GM21717 (cell line): ENCODE data around the gene SPON1.
"Not testable (repeated sequence)": the region's sequence is repeated elsewhere in the genome, so short reads cannot be mapped to it uniquely, and the experiment has no call there.

Experiments used
- ATAC-seq: cut with Tn5 transposase; IDR thresholded peaks from one replicate; pipeline ENCODE4 v1.9.1; 2021; ENCODE audit warnings: mild to moderate bottlenecking, moderate library complexity; ENCODE audit not compliant: unreplicated experiment

Gene SPON1

DNA sequence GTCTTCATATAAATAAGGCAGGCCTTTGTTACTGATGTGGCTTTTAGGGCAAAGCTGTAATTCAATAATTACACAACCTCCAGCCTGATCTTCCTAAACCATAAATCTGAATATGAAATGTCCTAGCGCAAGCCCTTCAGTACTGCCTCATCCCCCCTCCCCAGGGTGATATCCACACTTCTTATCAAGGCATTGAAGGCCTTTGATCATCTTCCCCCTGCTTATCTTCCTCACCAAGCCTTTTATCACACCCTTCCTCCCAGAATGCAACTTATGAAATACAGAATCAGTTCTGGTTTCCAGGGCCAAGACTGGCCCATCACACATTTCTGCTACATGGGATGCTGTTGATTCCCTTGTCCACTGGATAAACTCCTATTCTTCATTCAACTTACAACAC, 12.1 kb downstream of the SPON1 start:
- ATAC-seq, result no peak

- no peak for ATAC-seq
These were observed 20.7 kb downstream of the SPON1 start for GRCh38 chr11:13983081-13983751.

GRCh38 chr11:13984616-13985450, 22.3 kb downstream of the SPON1 start:
- no peak for ATAC-seq

- not testable (repeated sequence) for ATAC-seq
These were observed 24.2 kb downstream of the SPON1 start for GRCh38 chr11:13986695-13987094.

DNA sequence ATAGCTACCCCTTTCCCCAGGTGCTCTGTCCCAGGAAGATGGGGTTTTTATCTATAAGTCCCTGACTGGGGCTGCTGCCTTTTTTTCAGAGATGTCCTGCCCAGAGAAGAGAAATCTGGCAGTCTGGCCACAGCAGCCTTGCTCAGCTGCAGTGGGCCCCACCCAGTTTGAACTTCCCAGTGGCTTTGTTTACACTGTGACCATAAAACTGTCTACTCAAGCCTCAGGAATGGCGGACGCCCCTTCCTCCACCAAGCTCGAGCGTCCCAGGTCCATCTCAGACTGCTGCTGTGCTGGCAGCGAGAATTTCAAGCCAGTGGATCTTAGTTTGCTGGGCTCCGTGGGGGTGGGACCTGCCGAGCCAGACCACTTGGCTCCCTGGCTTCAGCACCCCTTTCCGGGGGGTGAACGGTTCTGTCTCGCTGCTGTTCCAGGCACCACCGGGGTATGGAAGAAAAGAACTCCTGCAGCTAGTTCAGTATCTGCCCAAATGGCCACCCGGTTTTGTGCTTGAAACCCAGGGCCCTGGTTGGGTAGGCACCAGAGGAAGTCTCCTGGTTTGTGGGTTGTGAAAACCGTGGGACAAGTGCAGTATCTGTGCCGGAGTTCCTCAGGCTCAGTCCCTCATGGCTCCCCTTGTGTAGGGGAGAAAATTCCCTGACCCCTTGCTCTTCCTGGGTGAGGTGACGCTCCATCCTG, 29.8 kb downstream of the SPON1 start:
- ATAC-seq, result not testable (repeated sequence)

DNA sequence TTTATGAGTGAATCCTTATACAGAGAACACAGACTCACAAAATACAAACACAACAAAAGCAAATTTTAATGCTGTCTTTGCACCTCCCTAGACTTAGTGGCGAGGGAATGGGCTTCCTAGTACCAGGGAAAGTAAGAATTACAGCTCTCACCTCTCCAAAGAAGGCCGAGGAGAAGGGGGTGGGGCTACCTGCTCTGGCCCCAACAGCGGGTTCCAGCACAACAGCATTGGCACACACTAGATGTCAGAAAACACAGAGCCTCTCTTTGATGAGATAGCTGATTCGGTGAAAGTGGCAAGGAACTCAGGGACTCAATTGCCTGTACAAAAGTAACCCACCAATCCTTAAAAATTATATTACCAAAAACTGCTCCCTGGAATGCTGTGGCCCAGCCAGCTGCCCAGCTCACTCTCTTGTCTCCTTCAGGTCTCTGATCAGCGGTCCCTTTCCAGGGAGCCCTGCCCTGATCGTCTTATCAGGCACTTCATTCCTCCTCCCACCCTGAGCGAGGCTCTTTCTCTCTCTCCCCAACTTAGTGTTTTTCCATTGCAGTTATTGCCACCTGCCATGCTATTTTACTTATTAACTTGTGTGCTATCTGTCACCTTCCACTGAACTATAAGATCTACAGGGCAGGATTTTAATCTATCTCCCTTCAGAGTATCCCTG, 30.7 kb downstream of the SPON1 start:
- ATAC-seq, result no peak

DNA sequence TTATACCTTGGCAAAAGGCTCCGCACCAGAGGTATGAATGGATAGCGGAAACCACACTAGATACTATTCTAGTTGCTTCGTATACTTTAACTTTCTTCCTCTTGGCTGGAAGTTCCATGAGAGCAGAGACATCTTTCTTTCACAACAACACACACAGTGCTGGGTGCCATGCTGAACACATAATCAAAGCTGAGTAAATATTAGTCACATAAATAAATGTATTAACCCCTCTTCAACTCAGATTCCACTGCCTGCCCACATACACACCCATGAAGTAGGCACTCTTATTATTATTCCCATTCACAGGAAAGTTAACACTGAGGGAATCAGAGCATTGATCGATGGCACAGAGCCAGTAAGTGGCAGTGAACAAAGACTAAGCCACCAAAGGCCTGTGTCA, 35.4 kb downstream of the SPON1 start:
- ATAC-seq, result no peak

- no peak for ATAC-seq
These were observed 37.2 kb downstream of the SPON1 start for GRCh38 chr11:13999704-14000103.

DNA sequence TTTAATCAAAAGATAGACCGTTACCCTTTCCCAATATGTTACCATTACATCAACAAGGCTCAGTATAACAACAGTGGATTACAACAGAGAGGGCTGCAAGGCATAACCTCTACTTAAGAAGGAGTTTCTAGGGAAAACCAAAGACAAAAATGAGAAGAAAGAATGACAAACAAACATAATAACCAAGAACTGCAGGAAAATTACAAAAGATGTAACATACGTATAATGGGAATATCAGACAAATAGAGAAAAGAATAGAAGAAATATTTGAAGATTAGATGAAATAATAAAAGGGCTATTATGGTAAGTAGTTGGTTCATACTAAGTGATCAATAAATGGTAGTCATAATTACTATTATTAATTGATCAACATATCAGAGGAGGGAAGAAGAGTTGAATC, 39.1 kb downstream of the SPON1 start:
- no peak for ATAC-seq

- ATAC-seq, result no peak
These were observed 45.0 kb downstream of the SPON1 start for GRCh38 chr11:14007566-14007965.

DNA sequence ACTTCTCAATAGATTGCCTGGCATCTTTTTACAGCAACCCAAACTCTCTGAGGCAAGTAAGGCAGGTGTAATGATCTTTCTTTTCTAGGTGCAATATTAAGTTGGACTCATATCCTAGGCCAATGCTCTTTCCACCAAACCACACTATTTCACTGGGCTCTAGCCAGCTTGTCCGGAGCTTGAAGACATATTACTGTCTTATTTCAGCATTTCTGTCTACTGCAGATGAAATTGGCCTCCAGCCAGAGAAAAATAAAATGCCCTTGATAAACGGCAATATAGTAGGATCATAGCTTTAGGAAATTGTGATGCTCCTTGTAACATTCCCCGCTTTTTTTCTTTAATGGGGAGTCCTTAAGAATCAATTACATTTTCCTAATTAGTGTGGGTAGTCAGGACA, 48.1 kb downstream of the SPON1 start:
- ATAC-seq, result no peak

GRCh38 chr11:14012846-14013245, 50.3 kb downstream of the SPON1 start:
- no peak for ATAC-seq

GRCh38 chr11:14015711-14016110, 53.2 kb downstream of the SPON1 start:
- ATAC-seq, result no peak

GRCh38 chr11:14018441-14018840, 55.9 kb downstream of the SPON1 start:
- no peak for ATAC-seq

DNA sequence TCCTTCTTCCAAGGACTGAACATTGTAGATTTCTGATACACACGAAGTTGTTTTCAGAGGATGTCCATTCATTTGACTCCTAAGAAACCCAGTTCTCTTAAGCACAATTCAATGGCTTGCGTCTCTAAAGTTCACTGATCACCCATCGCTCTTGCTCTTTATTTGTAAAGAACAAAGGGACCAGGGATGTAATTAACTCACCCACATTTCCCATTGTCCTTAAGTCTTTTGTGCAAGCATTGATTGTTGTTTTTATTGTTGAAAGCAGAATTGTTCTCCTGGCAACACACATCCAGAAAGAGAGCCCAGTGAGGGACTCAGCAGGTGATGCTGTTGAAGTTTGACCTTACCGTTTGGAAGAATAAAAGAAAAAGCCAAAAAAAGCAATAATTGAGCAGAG, 59.2 kb downstream of the SPON1 start:
- ATAC-seq, result no peak

DNA sequence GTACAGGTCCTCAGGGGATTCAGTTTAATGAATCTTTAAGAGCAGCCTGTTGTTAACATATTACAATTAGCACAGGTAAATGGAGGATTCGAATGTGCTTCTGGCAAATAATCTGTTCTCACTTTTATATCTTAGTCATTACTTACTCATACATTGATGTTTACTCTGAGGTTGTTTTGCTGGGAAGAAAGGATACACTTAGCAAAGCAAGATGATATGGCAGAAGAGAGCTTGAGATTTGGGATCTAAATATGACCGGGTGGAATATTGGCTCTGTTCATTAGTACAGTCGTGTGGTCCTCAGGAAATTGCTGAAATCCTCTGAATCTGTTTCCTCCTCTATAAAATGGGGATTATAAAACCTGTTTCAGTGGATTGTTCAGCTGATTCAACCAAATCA, 59.7 kb downstream of the SPON1 start:
- no peak for ATAC-seq

GRCh38 chr11:14022821-14023220, 60.3 kb downstream of the SPON1 start:
- ATAC-seq, result no peak

DNA sequence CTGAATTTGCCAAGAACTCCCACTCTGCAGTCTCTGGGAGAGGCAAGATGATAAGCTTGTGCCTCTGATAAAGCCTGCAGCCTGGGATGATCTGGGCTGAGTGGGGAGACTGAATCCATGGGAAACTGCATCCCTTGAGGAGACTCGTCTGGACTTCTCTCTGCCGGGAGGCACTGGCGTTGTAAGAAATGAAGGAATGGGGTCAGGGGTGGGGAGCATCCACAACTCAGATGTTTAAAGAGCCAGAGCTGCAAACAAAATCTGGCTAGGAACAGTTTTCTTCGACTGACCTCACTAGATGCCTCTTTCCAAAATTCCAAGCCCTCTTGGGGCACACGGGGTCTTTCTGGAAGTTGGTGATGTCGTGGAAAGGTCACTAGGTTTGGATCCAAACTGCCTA, 64.4 kb downstream of the SPON1 start:
- no peak for ATAC-seq

DNA sequence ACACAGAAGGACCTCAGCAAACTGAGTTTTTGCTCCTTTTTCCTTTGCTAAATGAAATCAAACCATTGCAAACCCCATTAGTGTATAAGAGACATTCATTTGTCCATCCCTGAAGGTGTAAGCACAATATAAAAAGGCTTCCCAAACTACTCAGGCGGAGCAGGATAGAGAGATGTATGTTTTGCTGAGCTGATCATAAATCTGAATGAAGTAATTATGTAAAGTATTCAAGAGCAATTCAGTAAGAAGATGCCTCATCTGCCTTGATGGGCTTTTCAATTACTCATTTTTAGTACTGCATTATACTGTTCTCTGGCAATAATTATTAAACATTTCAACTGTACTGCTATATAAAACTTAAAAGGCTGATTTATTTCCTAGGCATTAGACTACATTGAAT, 65.0 kb downstream of the SPON1 start:
- ATAC-seq, result no peak

- ATAC-seq, result no peak
These were observed 66.9 kb downstream of the SPON1 start for GRCh38 chr11:14029440-14029839.
